ENCODE data around the gene AMIGO2.
A peak's percentile ranks its signal among the peaks of the same experiment; 100 is the strongest.
"Not testable (repeated sequence)": the region's sequence is repeated elsewhere in the genome, so short reads cannot be mapped to it uniquely, and the experiment has no call there.

The AMIGO2 gene

GRCh38 chr12:47079468-47079980, at the start of gene AMIGO2, which contains the start of gene PCED1B:
Gene AMIGO2 (minus strand): TSS chr12:47079959. CDS start chr12:47079002, 957 bp downstream.
Gene PCED1B (plus strand): TSS chr12:47079621. CDS start chr12:47235064, 155,443 bp downstream.
- DNase-seq (ENCODE audit: low spot score): peak; percentile 40

- no peak for DNase-seq (ENCODE audit: low spot score)
These were observed 46.5 kb upstream of the AMIGO2 start for GRCh38 chr12:47126246-47126645.

- DNase-seq (ENCODE audit: low spot score): no peak
These were observed 44.7 kb upstream of the AMIGO2 start for GRCh38 chr12:47124451-47124850.

GRCh38 chr12:47123730-47124129, 44.0 kb upstream of the AMIGO2 start:
- DNase-seq (ENCODE audit: low spot score): no peak

- DNase-seq (ENCODE audit: low spot score): no peak
These were observed 42.8 kb upstream of the AMIGO2 start for GRCh38 chr12:47122602-47123001.

GRCh38 chr12:47121146-47121545, 41.4 kb upstream of the AMIGO2 start:
- no peak for DNase-seq (ENCODE audit: low spot score)

GRCh38 chr12:47120736-47121135, 41.0 kb upstream of the AMIGO2 start:
- no peak for DNase-seq (ENCODE audit: low spot score)

- not testable (repeated sequence) for DNase-seq (ENCODE audit: low spot score)
These were observed 37.5 kb upstream of the AMIGO2 start for GRCh38 chr12:47117305-47117704.

GRCh38 chr12:47114481-47114892, 34.7 kb upstream of the AMIGO2 start:
- DNase-seq (ENCODE audit: low spot score): no peak

- no peak for DNase-seq (ENCODE audit: low spot score)
These were observed 32.9 kb upstream of the AMIGO2 start for GRCh38 chr12:47112679-47113078.

GRCh38 chr12:47111854-47112253, 32.1 kb upstream of the AMIGO2 start:
- no peak for DNase-seq (ENCODE audit: low spot score)

- no peak for DNase-seq (ENCODE audit: low spot score)
These were observed 31.6 kb upstream of the AMIGO2 start for GRCh38 chr12:47111392-47111778.

GRCh38 chr12:47110718-47111391, 31.1 kb upstream of the AMIGO2 start:
- no peak for DNase-seq (ENCODE audit: low spot score)

- DNase-seq (ENCODE audit: low spot score): no peak
These were observed 30.3 kb upstream of the AMIGO2 start for GRCh38 chr12:47110011-47110541.

- no peak for DNase-seq (ENCODE audit: low spot score)
These were observed 28.2 kb upstream of the AMIGO2 start for GRCh38 chr12:47107926-47108325.

GRCh38 chr12:47107446-47107845, 27.7 kb upstream of the AMIGO2 start:
- no peak for DNase-seq (ENCODE audit: low spot score)

- no peak for DNase-seq (ENCODE audit: low spot score)
These were observed 26.3 kb upstream of the AMIGO2 start for GRCh38 chr12:47105914-47106674.

- DNase-seq (ENCODE audit: low spot score): no peak
These were observed 23.3 kb upstream of the AMIGO2 start for GRCh38 chr12:47102845-47103651.

GRCh38 chr12:47102406-47102805, 22.6 kb upstream of the AMIGO2 start:
- no peak for DNase-seq (ENCODE audit: low spot score)

GRCh38 chr12:47100160-47100559, 20.4 kb upstream of the AMIGO2 start:
- DNase-seq (ENCODE audit: low spot score): no peak

GRCh38 chr12:47099610-47100009, 19.9 kb upstream of the AMIGO2 start:
- DNase-seq (ENCODE audit: low spot score): no peak

GRCh38 chr12:47098099-47098498, 18.3 kb upstream of the AMIGO2 start:
- no peak for DNase-seq (ENCODE audit: low spot score)
